Parathyroid adenoma (tissue), 2 donors: Measurements from ENCODE around the gene HTR3B.

Source experiments
- H2AFZ ChIP-seq: fragments of 300-600 bp; sonication (generic); one replicate; pipeline ENCODE4 v1.7.0; 2017; ENCODE audit warnings: antibody characterized with exemption, mild to moderate bottlenecking
- H3K27ac ChIP-seq: fragments of 300-600 bp; sonication (generic); one replicate; pipeline ENCODE4 v1.7.0; 2017
- H3K27me3 ChIP-seq: fragments of 300-600 bp; sonication (generic); one replicate; pipeline ENCODE4 v1.7.0; 2017; ENCODE audit warnings: low read length; ENCODE audit not compliant: control insufficient read depth, insufficient read depth
- H3K36me3 ChIP-seq: fragments of 300-600 bp; sonication (generic); one replicate; pipeline ENCODE4 v1.7.0; 2017; ENCODE audit warnings: low read length; ENCODE audit not compliant: control insufficient read depth, insufficient read depth
- H3K4me1 ChIP-seq: fragments of 300-600 bp; sonication (generic); one replicate; pipeline ENCODE4 v1.7.0; 2017; ENCODE audit warnings: control low read depth
- H3K4me2 ChIP-seq: fragments of 300-600 bp; sonication (generic); one replicate; pipeline ENCODE4 v1.7.0; 2017; ENCODE audit warnings: low read length
- H3K4me3 ChIP-seq: fragments of 300-600 bp; sonication (generic); one replicate; pipeline ENCODE4 v1.7.0; 2017; ENCODE audit warnings: low read depth, low read length
- H3K79me2 ChIP-seq: fragments of 300-600 bp; sonication (generic); one replicate; pipeline ENCODE4 v1.7.0; 2017; ENCODE audit warnings: control low read depth
- H3K9ac ChIP-seq: fragments of 300-600 bp; sonication (generic); one replicate; pipeline ENCODE4 v1.7.0; 2017; ENCODE audit warnings: mild to moderate bottlenecking
- H3K9me3 ChIP-seq: fragments of 300-600 bp; sonication (generic); one replicate; pipeline ENCODE4 v1.7.0; 2017; ENCODE audit warnings: low read length; ENCODE audit not compliant: control insufficient read depth
- CTCF ChIP-seq: fragments of 300-600 bp; sonication (generic); IDR thresholded peaks from one replicate; pipeline ENCODE4 v1.7.0; 2017; ENCODE audit warnings: antibody characterized with exemption, mild to moderate bottlenecking
- donor health status: primary hyperparathyroidism.

Gene HTR3B

GRCh38 chr11:113982306-113982705 lies 77.7 kb downstream of the HTR3B start:
- Histone ChIP-seq H3K79me2 (no peaks in the 10 kb centered on the region), H2AFZ (no peak overlapping the region), H3K4me3 (no peak overlapping the region), H3K27ac (no peak overlapping the region), H3K36me3 (no peaks in the 10 kb centered on the region), H3K9me3 (no peaks in the 10 kb centered on the region), H3K4me2 (no peak overlapping the region), H3K27me3 (no peaks in the 10 kb centered on the region), H3K4me1 (no peaks in the 10 kb centered on the region), H3K9ac (no peak overlapping the region)
- TF ChIP-seq CTCF = no peak

DNA sequence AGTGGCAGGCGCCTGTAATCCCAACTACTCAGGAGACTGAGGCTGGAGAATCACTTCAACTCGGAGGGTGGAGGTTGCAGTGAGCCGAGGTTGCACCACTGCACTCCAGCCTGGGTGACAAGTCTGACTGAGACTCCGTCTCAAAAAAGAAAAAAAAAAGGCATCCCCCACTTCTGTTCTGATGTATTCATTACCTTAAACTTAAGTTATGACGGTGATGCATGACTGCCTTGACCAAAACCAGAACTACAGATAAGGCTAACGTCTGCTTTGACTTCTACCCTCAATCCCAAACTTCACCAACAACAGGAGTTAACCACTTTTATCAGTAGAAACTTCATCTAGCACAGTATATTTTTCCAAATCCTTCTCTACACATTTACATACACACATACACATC lies 80.2 kb downstream of the HTR3B start:
- Histone ChIP-seq H2AFZ (no peak overlapping the region), H3K4me1 (no peaks in the 10 kb centered on the region), H3K27ac (no peak overlapping the region), H3K9me3 (no peaks in the 10 kb centered on the region), H3K4me3 (no peak overlapping the region), H3K27me3 (no peaks in the 10 kb centered on the region), H3K36me3 (no peaks in the 10 kb centered on the region), H3K9ac (no peak overlapping the region), H3K4me2 (no peak overlapping the region), H3K79me2 (no peaks in the 10 kb centered on the region)
- TF ChIP-seq CTCF = no peak

DNA sequence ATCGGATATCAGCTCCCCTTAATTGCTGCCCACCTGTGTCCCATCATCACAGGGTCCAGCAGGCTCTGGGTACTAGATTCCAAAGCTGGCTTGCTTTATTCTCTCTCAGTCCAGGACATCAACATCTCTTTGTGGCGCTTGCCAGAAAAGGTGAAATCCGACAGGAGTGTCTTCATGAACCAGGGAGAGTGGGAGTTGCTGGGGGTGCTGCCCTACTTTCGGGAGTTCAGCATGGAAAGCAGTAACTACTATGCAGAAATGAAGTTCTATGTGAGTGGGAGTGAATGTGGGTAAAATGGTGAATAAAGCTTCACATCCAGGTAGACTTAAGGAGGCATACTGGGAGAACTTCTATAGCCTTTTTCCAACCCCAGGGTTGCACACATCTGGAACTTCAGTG lies 81.3 kb downstream of the HTR3B start:
- Histone ChIP-seq H3K36me3 (no peaks in the 10 kb centered on the region), H3K9me3 (no peaks in the 10 kb centered on the region)
- no peak for TF ChIP-seq CTCF

GRCh38 chr11:113986351-113987140 lies 82.0 kb downstream of the HTR3B start:
- no peak for TF ChIP-seq CTCF
- Histone ChIP-seq H3K27me3 (no peaks in the 10 kb centered on the region), H3K27ac (no peak overlapping the region)

More for the DNA sequence above, 81.3 kb downstream of the HTR3B start:
- Histone ChIP-seq H3K4me2 (no peak overlapping the region), H2AFZ (no peak overlapping the region), H3K4me3 (no peak overlapping the region), H3K27ac (no peak overlapping the region), H3K79me2 (no peaks in the 10 kb centered on the region), H3K9ac (no peak overlapping the region), H3K27me3 (no peaks in the 10 kb centered on the region), H3K4me1 (no peaks in the 10 kb centered on the region)

DNA sequence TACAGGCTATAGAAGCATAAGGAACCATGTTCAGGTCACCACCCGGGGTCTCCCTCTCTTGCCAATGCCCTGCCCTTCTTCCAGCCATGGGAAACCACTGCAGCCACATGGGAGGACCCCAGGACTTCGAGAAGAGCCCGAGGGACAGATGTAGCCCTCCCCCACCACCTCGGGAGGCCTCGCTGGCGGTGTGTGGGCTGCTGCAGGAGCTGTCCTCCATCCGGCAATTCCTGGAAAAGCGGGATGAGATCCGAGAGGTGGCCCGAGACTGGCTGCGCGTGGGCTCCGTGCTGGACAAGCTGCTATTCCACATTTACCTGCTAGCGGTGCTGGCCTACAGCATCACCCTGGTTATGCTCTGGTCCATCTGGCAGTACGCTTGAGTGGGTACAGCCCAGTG lies 84.8 kb downstream of the HTR3B start:
- Histone ChIP-seq H3K4me3 (no peak overlapping the region), H3K36me3 (no peaks in the 10 kb centered on the region), H3K4me2 (no peak overlapping the region), H2AFZ (no peak overlapping the region), H3K27me3 (no peaks in the 10 kb centered on the region), H3K9me3 (no peaks in the 10 kb centered on the region), H3K4me1 (no peaks in the 10 kb centered on the region), H3K79me2 (no peaks in the 10 kb centered on the region), H3K27ac (no peak overlapping the region), H3K9ac (no peak overlapping the region)
- no peak for TF ChIP-seq CTCF

More at GRCh38 chr11:113986351-113987140, 82.0 kb downstream of the HTR3B start:
- no peaks in the 10 kb centered on the region for H3K79me2 ChIP-seq
- H3K9me3 ChIP-seq = no peaks in the 10 kb centered on the region
- no peaks in the 10 kb centered on the region for H3K4me1 ChIP-seq
- no peak overlapping the region for H2AFZ ChIP-seq
- no peaks in the 10 kb centered on the region for H3K36me3 ChIP-seq
- H3K9ac ChIP-seq = no peak overlapping the region
- no peak overlapping the region for H3K4me3 ChIP-seq
- H3K4me2 ChIP-seq = no peak overlapping the region
